Astrocyte of the cerebellum (primary cell): Measurements from ENCODE around the gene ASZ1.

Experiments
- DNase-seq: peaks from one replicate; pipeline ENCODE4 v3.0.0-alpha.2; 2011; ENCODE audit warnings: low read depth
- H3K4me3 ChIP-seq: 2 replicates; pipeline ENCODE4 v1.5.1; 2011; ENCODE audit warnings: mild to moderate bottlenecking, low read depth, low read length, moderate library complexity
- CTCF ChIP-seq: IDR thresholded peaks from 2 replicates; pipeline ENCODE4 v1.5.1; 2012; ENCODE audit warnings: low read length, low read depth, moderate library complexity, mild to moderate bottlenecking; ENCODE audit errors: missing control alignments
- in situ Hi-C: cut with HindIII; loops from 2 replicates; pipeline ENCODE4 v1.10.0; 2017; ENCODE audit warnings: low sequenced_read_pairs

The ASZ1 gene

GRCh38 chr7:117319181-117319580, 108.1 kb downstream of the ASZ1 start:
- no peak for DNase-seq
- H3K4me3 ChIP-seq, result no peak overlapping the region
- TF ChIP-seq CTCF, result no peak
- in situ Hi-C loops, result no loop called here

DNA sequence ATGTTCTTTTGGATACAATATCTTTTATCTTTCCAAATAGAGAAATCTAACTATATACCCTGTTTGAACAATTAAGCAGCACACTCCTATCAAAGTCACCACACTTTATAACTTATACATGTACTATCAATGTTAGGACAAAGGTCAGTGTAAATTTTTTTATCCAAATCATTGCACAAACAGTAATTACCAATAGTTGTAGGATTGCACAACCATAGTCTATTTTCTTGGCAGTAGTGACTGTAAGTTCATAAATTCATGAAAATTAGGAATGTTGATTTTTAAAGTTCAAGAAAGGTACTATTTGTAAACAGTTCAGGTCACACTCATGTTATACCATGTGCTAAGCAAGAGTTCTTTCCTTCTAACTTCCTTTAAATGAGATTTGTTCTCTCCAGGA, 113.7 kb downstream of the ASZ1 start:
- no peak overlapping the region for H3K4me3 ChIP-seq
- in situ Hi-C loops, result no loop called here
- DNase-seq, result no peak
- no peak for TF ChIP-seq CTCF
